SK-MEL-5 (cell line): ENCODE measurements around the gene IFT172. TPM values are rescaled to one million over a fixed set of nuclear protein-coding genes. Genes with fewer than 3 reads are reported as not detected.

Experiments
- DNase-seq: peaks from one replicate; pipeline ENCODE4 v3.0.0-alpha.2; 2016; ENCODE audit warnings: low read depth, low spot score
- in situ Hi-C: cut with HindIII; loops from 2 replicates; pipeline ENCODE4 v1.10.0; 2016; ENCODE audit warnings: low sequenced_read_pairs, high pct_unique_total_duplicates, low pct_unique_long_range_greater_than_20kb
- total RNA-seq: library from RNA; depleted of rRNA; stranded (reverse); fragments of >200 nt; shearing (Covaris generic); gene quantifications from 2 replicates; pipeline ENCODE4 v1.2.3, GENCODE V29; 2014

Gene IFT172
- total RNA-seq, 1 experiment from 2014 or later, result 23.4 TPM

- no peak for DNase-seq
- in situ Hi-C loops, result no loop called here
Observed at GRCh38 chr2:27496357-27497287, 7.1 kb upstream of the IFT172 start, which contains the start of gene GCKR. GCKR (plus strand) TSS chr2:27496839; CDS start chr2:27496905, 66 bp downstream.

GRCh38 chr2:27495840-27496356 lies 6.4 kb upstream of the IFT172 start:
- in situ Hi-C loops, result no loop called here
- DNase-seq, result no peak

- in situ Hi-C loops, result no loop called here
- DNase-seq, result no peak
Observed at GRCh38 chr2:27494944-27495554, 5.5 kb upstream of the IFT172 start, which contains the start of gene FNDC4. FNDC4 (minus strand) TSS chr2:27495200; CDS start chr2:27494679, 521 bp downstream.

- in situ Hi-C loops, result no loop called here
- DNase-seq, result no peak
Observed at GRCh38 chr2:27494284-27494943, 4.9 kb upstream of the IFT172 start.

GRCh38 chr2:27493948-27494283 lies 4.4 kb upstream of the IFT172 start:
- DNase-seq, result no peak
- in situ Hi-C loops, result no loop called here

- no peak for DNase-seq
- in situ Hi-C loops, result no loop called here
Observed at GRCh38 chr2:27492557-27492956, 3.0 kb upstream of the IFT172 start.

GRCh38 chr2:27489118-27489497 lies 435 bp downstream of the IFT172 start:
- in situ Hi-C loops, result no loop called here
- DNase-seq, result peak; percentile 48

- in situ Hi-C loops, result no loop called here
- no peak for DNase-seq
Observed at GRCh38 chr2:27485496-27485895, 4.0 kb downstream of the IFT172 start.

GRCh38 chr2:27471961-27472360 lies 17.6 kb downstream of the IFT172 start:
- peak; percentile 11 for DNase-seq

GRCh38 chr2:27464443-27464842 lies 25.1 kb downstream of the IFT172 start:
- no peak for DNase-seq
- in situ Hi-C loops, result no loop called here

More at GRCh38 chr2:27471961-27472360, 17.6 kb downstream of the IFT172 start:
- in situ Hi-C loops, result no loop called here

GRCh38 chr2:27461118-27461517 lies 28.4 kb downstream of the IFT172 start:
- in situ Hi-C loops, result no loop called here
- DNase-seq, result no peak

GRCh38 chr2:27453968-27454367 lies 35.6 kb downstream of the IFT172 start:
- in situ Hi-C loops, result no loop called here
- DNase-seq, result no peak

GRCh38 chr2:27451095-27451494 lies 38.4 kb downstream of the IFT172 start:
- in situ Hi-C loops, result no loop called here
- no peak for DNase-seq

GRCh38 chr2:27448381-27448780 lies 41.2 kb downstream of the IFT172 start:
- in situ Hi-C loops, result no loop called here
- DNase-seq, result no peak

- in situ Hi-C loops, result no loop called here
- no peak for DNase-seq
Observed at GRCh38 chr2:27446057-27446456, 43.5 kb downstream of the IFT172 start.

- in situ Hi-C loops, result no loop called here
- DNase-seq, result no peak
Observed at GRCh38 chr2:27445615-27446014, 43.9 kb downstream of the IFT172 start.

- DNase-seq, result no peak
Observed at GRCh38 chr2:27445155-27445554, 44.4 kb downstream of the IFT172 start.

GRCh38 chr2:27442920-27443282 lies 46.6 kb downstream of the IFT172 start:
- in situ Hi-C loops, result no loop called here

More at GRCh38 chr2:27445155-27445554, 44.4 kb downstream of the IFT172 start:
- in situ Hi-C loops, result no loop called here

More at GRCh38 chr2:27442920-27443282, 46.6 kb downstream of the IFT172 start:
- DNase-seq, result no peak
